ENCODE results near the gene AOAH.

The AOAH gene

DNA sequence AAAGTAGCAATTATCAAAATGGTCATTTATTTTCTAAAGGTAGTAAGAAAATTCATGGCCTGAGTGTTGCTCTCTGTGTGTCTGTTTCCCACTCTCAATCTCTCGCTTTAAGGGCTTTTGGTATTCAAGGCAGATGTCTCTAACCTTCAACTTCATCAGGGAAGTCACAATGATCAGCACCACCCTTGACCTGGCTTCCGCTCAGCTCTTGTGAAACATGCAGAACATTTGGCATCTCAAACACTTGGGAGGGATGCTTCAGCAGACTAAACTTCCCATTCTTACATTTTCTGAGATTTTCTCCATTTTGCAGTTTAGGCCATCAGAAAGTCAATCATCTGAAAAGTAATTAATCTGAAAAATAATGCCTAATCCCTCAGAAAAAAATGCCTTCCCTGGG, 129.8 kb downstream of the AOAH start:
- H3K9me3 Mint-ChIP-seq: no peaks in the 10 kb centered on the region
- no peak for ATAC-seq (replicated peaks; ENCODE audit: extremely low read depth, poor library complexity, severe bottlenecking)
- peaks cover 66% of the 10 kb centered on the region for H3K36me3 Mint-ChIP-seq (ENCODE audit: insufficient read depth)
- peaks cover 20% of the 10 kb centered on the region for H3K4me1 Mint-ChIP-seq
- no peak overlapping the region for H3K4me3 Mint-ChIP-seq
- H3K27ac Mint-ChIP-seq (ENCODE audit: low read depth): no peak overlapping the region
- H3K27me3 Mint-ChIP-seq: no peaks in the 10 kb centered on the region
- no peak for DNase-seq (ENCODE audit: low spot score in 2 of 2)

DNA sequence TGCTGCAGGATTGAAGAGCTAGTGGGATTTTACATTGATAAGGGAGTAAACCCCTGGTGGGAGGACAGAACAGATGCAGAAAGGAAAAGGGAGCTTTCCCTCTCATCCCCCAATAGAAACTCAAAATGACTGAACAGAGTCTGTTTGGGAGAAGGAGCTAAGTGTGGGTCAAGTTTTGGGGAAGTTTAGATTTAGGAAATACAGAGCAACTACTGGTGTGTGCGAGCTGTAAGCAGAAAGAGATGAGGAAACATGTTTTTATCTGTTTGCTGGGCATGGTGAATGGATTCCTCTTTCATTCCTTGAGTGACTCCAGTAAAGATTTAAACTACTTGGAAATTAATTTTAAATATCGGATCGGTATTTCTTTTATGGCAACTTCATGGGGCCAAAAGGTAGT, 132.7 kb downstream of the AOAH start:
- ATAC-seq (replicated peaks; ENCODE audit: extremely low read depth, poor library complexity, severe bottlenecking) (no peak), DNase-seq (ENCODE audit: low spot score in 2 of 2) (no peak)
- H3K36me3 Mint-ChIP-seq (ENCODE audit: insufficient read depth): peaks cover 60% of the 10 kb centered on the region
- H3K4me1 Mint-ChIP-seq: peaks cover 10% of the 10 kb centered on the region
- no peaks in the 10 kb centered on the region for H3K9me3 Mint-ChIP-seq
- H3K27me3 Mint-ChIP-seq: no peaks in the 10 kb centered on the region
- H3K4me3 Mint-ChIP-seq: no peak overlapping the region
- peak overlapping the region; percentile 7 for H3K27ac Mint-ChIP-seq (ENCODE audit: low read depth)

GRCh38 chr7:36589391-36589790, 134.9 kb downstream of the AOAH start:
- Mint-ChIP-seq H3K27me3 (no peaks in the 10 kb centered on the region), H3K36me3 (ENCODE audit: insufficient read depth) (peaks cover 59% of the 10 kb centered on the region), H3K9me3 (no peaks in the 10 kb centered on the region), H3K27ac (ENCODE audit: low read depth) (peak overlapping the region; percentile 17), H3K4me3 (no peak overlapping the region), H3K4me1 (peaks cover 25% of the 10 kb centered on the region)
- DNase-seq (ENCODE audit: low spot score in 2 of 2) (no peak), ATAC-seq (replicated peaks; ENCODE audit: extremely low read depth, poor library complexity, severe bottlenecking) (no peak)

GRCh38 chr7:36583318-36583717, 141.0 kb downstream of the AOAH start:
- ATAC-seq (replicated peaks; ENCODE audit: extremely low read depth, poor library complexity, severe bottlenecking) (no peak), DNase-seq (ENCODE audit: low spot score in 2 of 2) (no peak)
- Mint-ChIP-seq H3K4me3 (no peak overlapping the region), H3K36me3 (ENCODE audit: insufficient read depth) (peaks cover 48% of the 10 kb centered on the region), H3K9me3 (no peaks in the 10 kb centered on the region), H3K27ac (ENCODE audit: low read depth) (peak overlapping the region; percentile 78), H3K27me3 (no peaks in the 10 kb centered on the region), H3K4me1 (peaks cover 50% of the 10 kb centered on the region)

- ATAC-seq (replicated peaks; ENCODE audit: extremely low read depth, poor library complexity, severe bottlenecking) (no peak), DNase-seq (ENCODE audit: low spot score in 2 of 2) (no peak)
- Mint-ChIP-seq H3K4me3 (no peak overlapping the region), H3K4me1 (peaks cover 54% of the 10 kb centered on the region), H3K27ac (ENCODE audit: low read depth) (no peak overlapping the region), H3K36me3 (ENCODE audit: insufficient read depth) (peaks cover 60% of the 10 kb centered on the region), H3K9me3 (no peaks in the 10 kb centered on the region), H3K27me3 (no peaks in the 10 kb centered on the region)
Observed at GRCh38 chr7:36575832-36576231, 148.5 kb downstream of the AOAH start.

DNA sequence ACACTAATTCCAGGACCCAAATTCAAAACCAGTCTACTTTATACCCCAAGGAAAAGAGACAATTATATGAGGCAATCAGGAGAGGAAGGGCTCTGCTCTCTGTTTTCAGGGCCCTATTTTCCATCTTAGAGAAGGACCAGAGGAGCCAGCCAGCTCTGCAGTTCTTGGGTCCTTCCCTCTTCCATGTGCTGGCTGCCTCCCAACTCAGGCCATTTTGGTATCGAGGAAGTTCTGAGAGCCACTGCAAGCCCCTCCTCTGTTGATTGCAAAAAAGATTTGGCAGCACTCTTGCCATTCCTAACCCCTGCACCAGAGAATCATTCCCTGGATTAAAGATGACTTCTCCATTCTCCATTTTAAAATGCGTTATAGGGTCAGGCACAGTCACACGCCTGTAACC, 151.2 kb downstream of the AOAH start:
- Mint-ChIP-seq H3K36me3 (ENCODE audit: insufficient read depth) (peaks cover 63% of the 10 kb centered on the region), H3K4me1 (peaks cover 56% of the 10 kb centered on the region), H3K4me3 (no peak overlapping the region), H3K27me3 (no peaks in the 10 kb centered on the region), H3K9me3 (no peaks in the 10 kb centered on the region), H3K27ac (ENCODE audit: low read depth) (no peak overlapping the region)
- DNase-seq (ENCODE audit: low spot score in 2 of 2) (no peak), ATAC-seq (replicated peaks; ENCODE audit: extremely low read depth, poor library complexity, severe bottlenecking) (no peak)

DNA sequence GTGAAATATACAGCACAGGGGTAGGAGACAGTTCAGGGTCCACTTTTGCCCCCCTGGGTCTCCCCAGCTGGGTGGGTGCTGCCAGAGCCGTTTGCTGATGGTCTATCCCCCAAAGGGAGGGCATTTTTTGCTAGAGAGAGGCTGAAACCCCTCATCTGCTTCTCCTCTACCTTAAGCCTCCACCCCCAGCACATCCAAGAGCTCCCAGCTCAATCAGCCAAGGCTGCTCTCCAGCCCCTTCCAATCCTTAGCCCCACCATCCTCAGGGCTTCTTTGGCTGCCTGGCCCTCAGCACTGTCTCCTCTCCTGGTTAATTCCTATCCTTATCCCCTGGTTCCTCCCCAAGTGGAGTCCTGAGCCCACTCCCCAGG, 153.1 kb downstream of the AOAH start:
- Mint-ChIP-seq H3K4me3 (peak overlapping the region; percentile 21), H3K27me3 (no peaks in the 10 kb centered on the region), H3K27ac (ENCODE audit: low read depth) (peak overlapping the region; percentile 67), H3K9me3 (no peaks in the 10 kb centered on the region), H3K36me3 (ENCODE audit: insufficient read depth) (peaks cover 58% of the 10 kb centered on the region), H3K4me1 (peaks cover 58% of the 10 kb centered on the region)
- no peak for ATAC-seq (replicated peaks; ENCODE audit: extremely low read depth, poor library complexity, severe bottlenecking)
- no peak for DNase-seq (ENCODE audit: low spot score in 2 of 2)

DNA sequence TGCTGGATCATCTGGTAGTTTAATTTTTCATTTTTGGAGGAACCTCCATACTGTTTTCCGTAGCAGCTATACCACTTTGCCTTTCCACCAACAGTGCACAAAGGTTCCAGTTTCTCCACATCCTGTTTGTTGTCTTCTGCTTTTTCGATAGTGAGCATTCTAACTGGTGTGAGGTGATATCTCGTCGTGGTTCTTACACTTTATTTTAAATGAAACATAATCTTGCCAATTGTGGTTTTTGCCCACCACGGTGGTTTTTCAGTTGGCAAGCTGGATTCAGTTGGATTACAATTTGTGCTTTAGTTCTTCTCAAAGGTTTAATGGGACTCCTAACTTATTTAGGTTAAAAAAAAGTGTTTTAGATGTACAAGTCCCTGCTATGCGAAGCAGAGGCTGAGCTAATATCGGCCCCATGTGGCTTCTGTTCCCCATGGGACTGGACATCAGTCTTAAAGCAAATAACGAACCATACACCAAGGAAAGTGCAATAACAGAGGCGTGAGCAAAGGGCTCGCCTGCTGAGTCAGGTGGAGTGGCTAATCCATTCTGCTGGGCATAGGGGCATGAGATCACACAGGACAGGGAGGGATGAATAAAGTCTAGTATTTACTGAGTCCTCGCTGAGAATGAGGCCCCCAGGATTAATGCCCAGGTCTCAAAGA, 153.6 kb downstream of the AOAH start:
- H3K9me3 Mint-ChIP-seq: no peaks in the 10 kb centered on the region
- H3K36me3 Mint-ChIP-seq (ENCODE audit: insufficient read depth): peaks cover 58% of the 10 kb centered on the region
- peak; percentile 52 for ATAC-seq (replicated peaks; ENCODE audit: extremely low read depth, poor library complexity, severe bottlenecking)
- H3K4me3 Mint-ChIP-seq: peak overlapping the region; percentile 13
- no peak for DNase-seq (ENCODE audit: low spot score in 2 of 2)
- no peaks in the 10 kb centered on the region for H3K27me3 Mint-ChIP-seq
- H3K4me1 Mint-ChIP-seq: peaks cover 63% of the 10 kb centered on the region
- peak overlapping the region; percentile 67 for H3K27ac Mint-ChIP-seq (ENCODE audit: low read depth)

GRCh38 chr7:36568452-36568849, 155.8 kb downstream of the AOAH start:
- Mint-ChIP-seq H3K27ac (ENCODE audit: low read depth) (peak overlapping the region; percentile 58), H3K27me3 (no peaks in the 10 kb centered on the region), H3K9me3 (no peaks in the 10 kb centered on the region), H3K4me1 (peaks cover 55% of the 10 kb centered on the region), H3K4me3 (no peak overlapping the region), H3K36me3 (ENCODE audit: insufficient read depth) (peaks cover 47% of the 10 kb centered on the region)
- ATAC-seq (replicated peaks; ENCODE audit: extremely low read depth, poor library complexity, severe bottlenecking): no peak
- DNase-seq (ENCODE audit: low spot score in 2 of 2): no peak

- Mint-ChIP-seq H3K4me3 (no peak overlapping the region), H3K9me3 (no peaks in the 10 kb centered on the region), H3K27me3 (no peaks in the 10 kb centered on the region), H3K4me1 (peaks cover 49% of the 10 kb centered on the region), H3K36me3 (ENCODE audit: insufficient read depth) (peaks cover 43% of the 10 kb centered on the region), H3K27ac (ENCODE audit: low read depth) (peak overlapping the region; percentile 58)
- ATAC-seq (replicated peaks; ENCODE audit: extremely low read depth, poor library complexity, severe bottlenecking) (no peak), DNase-seq (ENCODE audit: low spot score in 2 of 2) (no peak)
Observed at GRCh38 chr7:36567699-36568451, 156.4 kb downstream of the AOAH start.

DNA sequence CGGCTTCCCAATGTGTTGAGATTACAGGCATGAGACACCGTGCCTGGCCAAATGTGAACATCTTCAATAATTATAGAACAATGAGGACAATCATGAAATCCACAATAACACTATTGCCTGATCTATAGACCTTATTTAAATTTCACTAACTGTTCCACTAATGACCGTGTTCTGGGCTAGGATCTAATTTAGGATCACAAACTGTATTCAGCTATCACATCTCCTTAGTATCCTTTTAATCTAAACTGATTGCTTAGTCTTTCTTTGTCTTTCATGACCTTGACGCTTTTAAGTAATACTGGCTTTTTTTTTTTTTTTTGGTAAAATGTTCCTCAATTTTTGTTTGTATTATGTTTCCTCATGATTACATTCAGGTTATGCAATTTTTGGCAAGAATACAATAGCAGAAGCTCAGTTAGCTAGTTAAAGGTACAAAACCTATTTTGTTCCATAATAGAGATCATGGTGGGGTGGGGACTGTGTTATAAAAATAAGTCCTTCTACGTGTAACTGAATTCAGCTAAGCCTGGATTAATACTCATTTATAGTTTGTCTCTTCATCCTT, 158.4 kb downstream of the AOAH start:
- ATAC-seq (replicated peaks; ENCODE audit: extremely low read depth, poor library complexity, severe bottlenecking): no peak
- Mint-ChIP-seq H3K4me1 (peaks cover 30% of the 10 kb centered on the region), H3K9me3 (no peaks in the 10 kb centered on the region), H3K4me3 (no peak overlapping the region), H3K36me3 (ENCODE audit: insufficient read depth) (peaks cover 50% of the 10 kb centered on the region), H3K27ac (ENCODE audit: low read depth) (peak overlapping the region; percentile 76), H3K27me3 (no peaks in the 10 kb centered on the region)
- no peak for DNase-seq (ENCODE audit: low spot score in 2 of 2)

DNA sequence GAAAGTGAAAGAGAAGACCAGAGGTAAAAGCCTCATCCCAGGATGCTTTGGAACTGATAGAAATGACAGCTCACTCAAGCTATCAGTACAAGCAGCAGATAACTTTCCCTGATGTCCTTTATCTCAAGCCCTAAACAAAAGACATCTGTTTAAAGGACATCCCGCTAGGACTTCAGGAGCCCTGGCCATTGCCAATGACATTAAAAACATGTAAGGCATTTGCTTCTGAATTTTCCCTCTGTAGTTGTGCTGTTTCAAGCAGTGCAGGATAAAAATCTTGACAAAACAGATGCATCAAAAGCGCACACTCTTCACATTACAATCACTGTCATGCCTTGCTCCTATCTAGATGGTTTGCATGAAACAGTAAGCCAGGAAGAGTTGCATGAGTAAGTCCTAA, 159.8 kb downstream of the AOAH start:
- Mint-ChIP-seq H3K4me1 (peaks cover 19% of the 10 kb centered on the region), H3K27me3 (no peaks in the 10 kb centered on the region), H3K4me3 (no peak overlapping the region), H3K36me3 (ENCODE audit: insufficient read depth) (peaks cover 42% of the 10 kb centered on the region), H3K9me3 (no peaks in the 10 kb centered on the region), H3K27ac (ENCODE audit: low read depth) (peak overlapping the region; percentile 74)
- DNase-seq (ENCODE audit: low spot score in 2 of 2): no peak
- no peak for ATAC-seq (replicated peaks; ENCODE audit: extremely low read depth, poor library complexity, severe bottlenecking)

Measured in central memory CD8-positive, alpha-beta T cell (primary cell).